OCI-LY3 (cell line): Measurements from ENCODE around the gene ZNF512.

Source experiments
- EZH2phosphoT487 ChIP-seq: fragments of 200-600 bp; shearing (Covaris generic); IDR thresholded peaks from 2 replicates; pipeline ENCODE4 v1.6.1; 2018; ENCODE audit warnings: antibody characterized with exemption, mixed run types, low read depth
- TF ChIP-seq, protein P1 (sequence below): fragments of 200-600, 300-600 bp; sonication (generic); IDR thresholded peaks from 2 replicates; pipeline ENCODE4 v1.5.1; 2014; ENCODE audit warnings: antibody characterized with exemption, low read length, low read depth

DNA sequence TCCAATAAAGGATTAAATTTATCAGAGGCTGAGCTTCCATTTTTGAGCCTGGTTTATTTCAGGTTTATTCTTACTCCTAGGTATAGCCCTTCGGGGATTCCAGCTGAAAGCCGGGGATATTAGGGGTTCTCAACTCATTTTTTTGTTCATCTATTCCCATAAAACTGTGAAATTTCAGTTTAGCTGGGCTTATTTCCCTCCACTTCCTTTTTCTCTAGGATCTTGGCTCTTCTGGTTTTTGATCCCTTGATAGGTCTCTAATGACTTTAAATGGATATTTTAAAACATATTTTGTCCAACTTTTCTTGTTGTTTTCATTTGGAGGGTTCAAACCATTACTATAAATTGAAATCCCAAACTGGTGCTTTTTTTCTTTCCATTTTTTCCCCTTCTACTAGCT lies 23.6 kb upstream of the ZNF512 start:
- TF ChIP-seq, protein P1, sequence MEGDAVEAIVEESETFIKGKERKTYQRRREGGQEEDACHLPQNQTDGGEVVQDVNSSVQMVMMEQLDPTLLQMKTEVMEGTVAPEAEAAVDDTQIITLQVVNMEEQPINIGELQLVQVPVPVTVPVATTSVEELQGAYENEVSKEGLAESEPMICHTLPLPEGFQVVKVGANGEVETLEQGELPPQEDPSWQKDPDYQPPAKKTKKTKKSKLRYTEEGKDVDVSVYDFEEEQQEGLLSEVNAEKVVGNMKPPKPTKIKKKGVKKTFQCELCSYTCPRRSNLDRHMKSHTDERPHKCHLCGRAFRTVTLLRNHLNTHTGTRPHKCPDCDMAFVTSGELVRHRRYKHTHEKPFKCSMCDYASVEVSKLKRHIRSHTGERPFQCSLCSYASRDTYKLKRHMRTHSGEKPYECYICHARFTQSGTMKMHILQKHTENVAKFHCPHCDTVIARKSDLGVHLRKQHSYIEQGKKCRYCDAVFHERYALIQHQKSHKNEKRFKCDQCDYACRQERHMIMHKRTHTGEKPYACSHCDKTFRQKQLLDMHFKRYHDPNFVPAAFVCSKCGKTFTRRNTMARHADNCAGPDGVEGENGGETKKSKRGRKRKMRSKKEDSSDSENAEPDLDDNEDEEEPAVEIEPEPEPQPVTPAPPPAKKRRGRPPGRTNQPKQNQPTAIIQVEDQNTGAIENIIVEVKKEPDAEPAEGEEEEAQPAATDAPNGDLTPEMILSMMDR = no peak
- TF ChIP-seq EZH2phosphoT487 = no peak
